Stimulated activated CD4-positive, alpha-beta T cell treated with anti-CD3 and anti-CD28 coated beads, Interleukin-12 subunit alpha, Interleukin-12 subunit beta, amount 100 ng/mL, for 48 hours (primary cell): ENCODE results near the gene CLBA1.

Experiments used
- DNase-seq, 3 donors: peaks; one replicate each; pipeline ENCODE4 v3.0.0-alpha.2; 2020; ENCODE audit warnings: low read depth in 2 of 3, low spot score in 1 of 3

CLBA1 gene

GRCh38 chr14:105005329-105005928 is 19.8 kb downstream of the CLBA1 start:
- DNase-seq: no peak

- no peak for DNase-seq
Measured at GRCh38 chr14:105005929-105006830, 20.6 kb downstream of the CLBA1 start.

GRCh38 chr14:105006831-105007592 is 21.4 kb downstream of the CLBA1 start:
- DNase-seq: no peak

GRCh38 chr14:105007593-105008264 is 22.1 kb downstream of the CLBA1 start:
- no peak for DNase-seq

GRCh38 chr14:105010106-105010505 is 24.5 kb downstream of the CLBA1 start:
- no peak for DNase-seq

- no peak for DNase-seq
Measured at GRCh38 chr14:105010891-105011291, 25.3 kb downstream of the CLBA1 start.

GRCh38 chr14:105011312-105011990 is 25.9 kb downstream of the CLBA1 start:
- DNase-seq: no peak

GRCh38 chr14:105012171-105012985 is 26.8 kb downstream of the CLBA1 start:
- no peak for DNase-seq

GRCh38 chr14:105013150-105013785 is 27.7 kb downstream of the CLBA1 start:
- no peak for DNase-seq

GRCh38 chr14:105014032-105014431 is 28.4 kb downstream of the CLBA1 start:
- DNase-seq: no peak

- no peak for DNase-seq
Measured at GRCh38 chr14:105014631-105015030, 29.0 kb downstream of the CLBA1 start.

- no peak for DNase-seq
Measured at GRCh38 chr14:105015242-105015641, 29.7 kb downstream of the CLBA1 start.

- DNase-seq: no peak
Measured at GRCh38 chr14:105015905-105016304, 30.3 kb downstream of the CLBA1 start.

GRCh38 chr14:105018414-105018813 is 32.8 kb downstream of the CLBA1 start:
- DNase-seq: no peak

- DNase-seq: peak in 2 of 3 donors; percentile 34 to 35
Measured at GRCh38 chr14:105019861-105020814, 34.5 kb downstream of the CLBA1 start.

- peak; percentile 94 to 99 (median 96) for DNase-seq
Measured at GRCh38 chr14:105020815-105021655, 35.4 kb downstream of the CLBA1 start, which contains the start of gene CDCA4. Gene CDCA4 (minus strand): TSS chr14:105021083. CDS start chr14:105011929, 9,154 bp downstream.

- peak in 2 of 3 donors; percentile 25 to 44 for DNase-seq
Measured at GRCh38 chr14:105021656-105022275, 36.2 kb downstream of the CLBA1 start.
